ENCODE results near the gene GDPGP1. TPM values are rescaled to one million over a fixed set of nuclear protein-coding genes. Genes with fewer than 3 reads are reported as not detected.
A peak's percentile ranks its signal among the peaks of the same experiment; 100 is the strongest.

GDPGP1 gene
- total and polyA plus RNA-seq, 9 of the 15 experiments (the other 6 are each of a cell fraction or from before 2014, with no cell fraction given): 0.78 to 6.1 (median 2.8) TPM

DNA sequence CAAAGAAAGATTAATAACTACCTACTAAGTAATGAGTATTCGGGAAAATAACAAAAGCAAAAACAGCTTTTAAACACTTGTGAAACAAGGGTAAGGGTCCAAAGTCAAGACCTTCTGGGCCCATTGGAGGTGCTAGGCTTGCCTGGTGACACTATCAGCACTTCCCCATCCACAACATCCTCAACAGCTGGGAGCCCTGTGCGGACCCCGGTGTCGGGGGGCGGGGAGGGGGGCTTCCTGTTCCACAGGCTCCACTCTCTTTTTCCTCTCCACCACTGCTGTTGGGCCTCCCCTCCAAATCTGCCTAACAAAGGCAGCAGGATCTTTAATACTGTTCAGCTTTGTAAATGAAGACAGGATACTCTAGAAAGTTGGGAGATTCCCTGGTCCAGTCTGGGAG, 53.1 kb downstream of the GDPGP1 start:
- TF ChIP-seq ZBTB7A (IDR thresholded peaks at IDR 0.05; ENCODE audit: borderline replicate concordance, control insufficient read depth, low read depth, low read length): 0 out of 2 replicates have a peak, but pooled peaks have one; percentile 29
- no peak for TF ChIP-seq NCOR1 (IDR thresholded peaks at IDR 0.05)
- no peak for TF ChIP-seq SMARCC2 (IDR thresholded peaks at IDR 0.05; ENCODE audit: low read depth)
- no peak for TF ChIP-seq SP2 (IDR thresholded peaks at IDR 0.05; ENCODE audit: extremely low read depth, low read depth, low read length, poor library complexity, severe bottlenecking)
- no peak for TF ChIP-seq NR2C2 (CRISPR knock-in tag; IDR thresholded peaks at IDR 0.05)
- TF ChIP-seq NR2C2 (tag; IDR thresholded peaks at IDR 0.05): no peak
- peak; percentile 47; the same call in 1 of the 2 replicates for TF ChIP-seq SPI1 (IDR thresholded peaks at IDR 0.05; ENCODE audit: borderline replicate concordance, low read depth, low read length)
- TF ChIP-seq SNAPC5 (CRISPR knock-in tag; IDR thresholded peaks at IDR 0.05): no peak
- in situ Hi-C loops (cut with MboI): no loop called here
- H3K4me3 ChIP-seq: no peak overlapping the region
- H3K27ac ChIP-seq (ENCODE audit: extremely low read depth, low read depth, low read length): no peak overlapping the region
- ChIA-PET CTCF (ENCODE audit: low intra/inter-chr PET ratio) (interaction anchor here (0.6 to 0.7 kb wide), 3 partner anchors 144 to 387 kb away, joined by 3 to 8 read pairs (median 8); no protein-coding TSS in a partner anchor), POLR2A (interaction anchor here (1.8 kb wide), 1 partner anchor 196 kb away, joined by 4 read pairs; no protein-coding TSS in a partner anchor)
- H2AFZ ChIP-seq (ENCODE audit: low read depth, low read length): no peak overlapping the region
- no peaks in the 10 kb centered on the region for H3K27me3 ChIP-seq (ENCODE audit: control insufficient read depth in 2 of 2, insufficient read depth in 2 of 2, low read length in 2 of 2)
- H4K20me1 ChIP-seq (replicated peaks; ENCODE audit: control insufficient read depth, insufficient read depth, low read length): no peaks in the 10 kb centered on the region
- no peaks in the 10 kb centered on the region for H3K9me3 ChIP-seq (replicated peaks; ENCODE audit: control insufficient read depth, insufficient read depth, low read depth, low read length)
- H3K9ac ChIP-seq (ENCODE audit: insufficient read depth in 1 of 2, low read depth in 2 of 2, low read length in 2 of 2): no peak overlapping the region
- H3K4me2 ChIP-seq (ENCODE audit: insufficient read depth, low read length): no peak overlapping the region
- BruUV-seq (replicated peaks): no TSS peak
- WGBS (ENCODE audit: insufficient coverage, low coverage, missing lambda C conversion rate): 24% methylated on average over 5 of the region's 5 CpGs
- peaks cover 0 to 6% of the 10 kb centered on the region in 2 experiments; a peak in 3 of 5 replicates for H3K4me1 ChIP-seq (replicated peaks in 1 of 2; ENCODE audit: control insufficient read depth in 2 of 2, insufficient read depth in 2 of 2, low read length in 2 of 2)
- H3K9me1 ChIP-seq (ENCODE audit: control insufficient read depth, insufficient read depth, low read length): no peaks in the 10 kb centered on the region
- intact Hi-C loops (cut with micrococcal nuclease): loop anchor here (5.0 to 10.0 kb wide), 2 partner anchors 55 to 542 kb away; partner anchors contain the start of genes CIB1 and GDPGP1
- H3K36me3 ChIP-seq (ENCODE audit: control insufficient read depth, insufficient read depth, low read length): no peaks in the 10 kb centered on the region
- ATAC-seq (no peak), FAIRE-seq (no peak), DNase-seq (ENCODE audit: extremely low read depth in 1 of 4, low spot score in 3 of 4) (no peak)
- H3K79me2 ChIP-seq (ENCODE audit: control insufficient read depth, insufficient read depth, low read length): no peaks in the 10 kb centered on the region

Data from K562 (cell line).